ENCODE measurements around the gene PCOLCE2.

The PCOLCE2 gene

GRCh38 chr3:142902356-142902755, 13.5 kb upstream of the PCOLCE2 start:
- TF ChIP-seq ZFX (IDR thresholded peaks at IDR 0.05), result no peak
- no peak for TF ChIP-seq CTCF (conservative IDR thresholded peaks at IDR 0.05)
- no peak overlapping the region for H3K27ac ChIP-seq

- no peak overlapping the region for H3K27ac ChIP-seq
Observed at GRCh38 chr3:142898346-142899213, 9.7 kb upstream of the PCOLCE2 start.

GRCh38 chr3:142897807-142898206, 8.9 kb upstream of the PCOLCE2 start:
- H3K27ac ChIP-seq, result no peak overlapping the region

More at GRCh38 chr3:142898346-142899213, 9.7 kb upstream of the PCOLCE2 start:
- no peak for TF ChIP-seq ZFX (IDR thresholded peaks at IDR 0.05)
- TF ChIP-seq CTCF (conservative IDR thresholded peaks at IDR 0.05), result no peak

GRCh38 chr3:142896996-142897395, 8.1 kb upstream of the PCOLCE2 start:
- TF ChIP-seq CTCF (conservative IDR thresholded peaks at IDR 0.05) (no peak), ZFX (IDR thresholded peaks at IDR 0.05) (no peak)
- H3K27ac ChIP-seq, result no peak overlapping the region

More at GRCh38 chr3:142897807-142898206, 8.9 kb upstream of the PCOLCE2 start:
- no peak for TF ChIP-seq CTCF (conservative IDR thresholded peaks at IDR 0.05)
- no peak for TF ChIP-seq ZFX (IDR thresholded peaks at IDR 0.05)

- no peak for TF ChIP-seq ZFX (IDR thresholded peaks at IDR 0.05)
- TF ChIP-seq CTCF (conservative IDR thresholded peaks at IDR 0.05), result no peak
- H3K27ac ChIP-seq, result no peak overlapping the region
Observed at GRCh38 chr3:142896201-142896755, 7.4 kb upstream of the PCOLCE2 start.

- TF ChIP-seq CTCF (conservative IDR thresholded peaks at IDR 0.05) (no peak), ZFX (IDR thresholded peaks at IDR 0.05) (no peak)
- H3K27ac ChIP-seq, result no peak overlapping the region
Observed at GRCh38 chr3:142894493-142894892, 5.6 kb upstream of the PCOLCE2 start.

GRCh38 chr3:142892714-142893113, 3.8 kb upstream of the PCOLCE2 start:
- no peak for TF ChIP-seq CTCF (conservative IDR thresholded peaks at IDR 0.05)
- no peak for TF ChIP-seq ZFX (IDR thresholded peaks at IDR 0.05)
- H3K27ac ChIP-seq, result no peak overlapping the region
